ENCODE results near the gene SLC35E3.

Gene SLC35E3

GRCh38 chr12:68769941-68770340, 24.0 kb downstream of the SLC35E3 start:
- DNase-seq (ENCODE audit: low read depth in 2 of 2, low spot score in 1 of 2): no peak

GRCh38 chr12:68771223-68771925, 25.4 kb downstream of the SLC35E3 start:
- DNase-seq (ENCODE audit: low read depth in 2 of 2, low spot score in 1 of 2): no peak

GRCh38 chr12:68772714-68773113, 26.7 kb downstream of the SLC35E3 start:
- no peak for DNase-seq (ENCODE audit: low read depth in 2 of 2, low spot score in 1 of 2)

GRCh38 chr12:68773582-68773981, 27.6 kb downstream of the SLC35E3 start:
- DNase-seq (ENCODE audit: low read depth in 2 of 2, low spot score in 1 of 2): no peak

GRCh38 chr12:68775121-68775630, 29.2 kb downstream of the SLC35E3 start:
- DNase-seq (ENCODE audit: low read depth in 2 of 2, low spot score in 1 of 2): no peak

DNA sequence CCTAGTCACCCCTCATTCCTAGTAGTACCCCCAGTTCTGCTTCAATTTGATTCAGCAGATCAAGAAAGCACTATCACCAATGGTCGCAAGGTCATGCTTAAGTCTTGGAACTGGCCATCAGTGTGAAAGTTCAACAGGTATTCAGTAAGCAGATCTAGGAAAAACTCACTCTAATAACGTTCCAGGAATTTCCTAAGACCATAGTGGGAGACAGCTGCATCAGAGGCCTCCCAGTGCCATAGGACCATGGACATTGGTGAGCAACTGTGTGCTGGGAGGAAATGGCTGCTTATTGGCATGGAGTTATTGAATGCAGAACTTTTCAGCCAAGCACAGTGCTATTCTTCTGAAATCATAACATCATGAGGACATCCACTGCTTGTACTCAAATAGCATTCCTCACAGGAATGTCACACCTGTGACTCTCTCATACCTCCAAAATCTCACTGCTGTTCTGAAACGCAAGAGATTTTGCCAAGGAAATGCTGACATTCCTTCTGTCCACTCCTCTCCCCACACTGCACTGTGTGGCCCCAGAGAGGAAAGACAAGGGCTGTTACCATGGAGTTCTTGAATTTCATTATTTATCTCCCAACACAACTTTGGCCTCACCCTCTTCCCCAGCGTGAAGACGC, 31.1 kb downstream of the SLC35E3 start:
- DNase-seq (ENCODE audit: low read depth in 2 of 2, low spot score in 1 of 2): no peak

GRCh38 chr12:68779280-68779679, 33.3 kb downstream of the SLC35E3 start:
- no peak for DNase-seq (ENCODE audit: low read depth in 2 of 2, low spot score in 1 of 2)

GRCh38 chr12:68780731-68781130, 34.8 kb downstream of the SLC35E3 start:
- no peak for DNase-seq (ENCODE audit: low read depth in 2 of 2, low spot score in 1 of 2)

DNA sequence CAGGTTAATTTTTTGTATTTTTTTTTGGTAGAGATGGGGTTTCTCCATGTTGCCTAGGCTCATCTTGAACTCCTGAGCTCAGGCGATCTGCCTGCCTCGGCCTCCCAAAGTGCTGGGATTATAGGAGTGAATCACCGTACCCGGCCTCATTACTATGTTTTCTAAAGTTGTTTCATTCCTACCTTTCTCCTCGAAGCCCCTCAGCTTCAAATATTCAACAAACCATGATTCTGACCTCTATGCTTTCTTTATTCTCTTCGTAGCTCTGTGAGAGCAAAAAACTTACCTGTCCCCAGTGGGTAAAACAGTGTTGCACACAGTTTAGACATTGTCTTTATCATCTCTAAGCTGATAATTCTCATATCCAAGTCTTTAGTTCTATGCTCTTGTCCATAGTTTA, 35.8 kb downstream of the SLC35E3 start:
- DNase-seq (ENCODE audit: low read depth in 2 of 2, low spot score in 1 of 2): no peak

GRCh38 chr12:68784015-68784414, 38.0 kb downstream of the SLC35E3 start:
- no peak for DNase-seq (ENCODE audit: low read depth in 2 of 2, low spot score in 1 of 2)

DNA sequence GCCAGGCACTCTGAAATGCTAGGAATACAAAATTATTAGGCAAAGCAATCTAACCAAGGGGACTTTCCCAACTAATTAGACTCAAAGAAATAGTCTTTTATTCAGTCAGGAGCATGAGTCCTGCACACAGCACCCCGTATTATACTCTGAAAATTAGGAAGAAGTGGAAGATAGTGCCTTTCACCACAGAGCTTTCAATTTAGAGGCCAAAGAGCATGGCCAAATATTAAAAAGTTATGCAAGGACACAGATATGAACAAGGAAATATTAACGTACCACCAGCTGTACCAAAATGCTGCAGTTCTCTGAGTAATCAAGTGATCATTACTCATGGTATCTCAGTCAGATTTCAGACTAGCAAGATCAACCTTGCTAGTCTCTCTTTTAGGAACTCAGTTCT, 39.4 kb downstream of the SLC35E3 start:
- DNase-seq (ENCODE audit: low read depth in 2 of 2, low spot score in 1 of 2): no peak

DNA sequence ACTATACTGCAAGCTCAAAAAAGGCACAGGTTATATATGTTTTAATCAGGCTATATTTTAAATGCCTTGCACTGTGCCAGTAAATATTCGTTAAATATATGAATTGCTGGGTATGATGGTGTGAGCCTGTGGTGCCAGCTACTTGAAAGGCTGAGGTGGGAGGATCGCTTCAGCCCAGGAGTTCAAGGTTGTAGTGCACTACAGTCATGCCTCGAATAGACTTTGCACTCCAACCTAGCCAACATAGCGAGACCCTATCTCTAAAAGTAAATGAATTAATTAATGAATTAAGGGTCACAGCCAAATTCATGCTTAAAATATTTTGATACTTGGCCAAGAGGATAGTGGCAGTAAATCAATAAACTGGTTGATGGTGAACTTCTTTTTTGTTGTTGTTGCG, 39.8 kb downstream of the SLC35E3 start:
- DNase-seq (ENCODE audit: low read depth in 2 of 2, low spot score in 1 of 2): no peak

- DNase-seq (ENCODE audit: low read depth in 2 of 2, low spot score in 1 of 2): no peak
Measured at GRCh38 chr12:68786929-68787328, 41.0 kb downstream of the SLC35E3 start.

DNA sequence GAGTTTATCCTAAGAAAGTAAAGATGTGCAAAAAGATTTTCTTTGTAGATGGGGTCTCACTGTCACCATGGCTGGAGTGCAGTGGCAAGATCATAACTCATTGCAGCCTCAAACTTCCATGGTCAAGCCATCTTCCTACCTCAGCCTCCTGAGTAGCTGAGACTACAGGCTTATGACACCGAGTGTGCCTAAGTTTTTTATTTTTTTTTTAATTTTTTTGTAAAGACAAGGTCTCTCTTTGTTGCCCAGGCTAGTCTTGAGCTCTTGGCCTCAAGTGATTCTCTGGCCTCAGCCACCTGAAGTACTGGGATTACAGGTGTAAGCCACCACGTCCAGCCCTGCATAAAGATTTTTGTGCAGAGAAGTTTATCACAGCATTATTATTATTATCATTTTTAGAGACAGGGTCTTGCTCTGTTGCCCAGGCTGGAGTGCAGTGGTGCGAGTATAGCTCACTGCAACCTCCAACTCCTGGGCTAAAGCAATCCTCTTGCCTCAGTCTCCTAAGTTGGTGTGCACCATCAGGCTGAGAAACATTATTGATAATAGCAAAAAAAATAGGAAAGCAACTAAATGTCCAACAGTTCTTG, 42.7 kb downstream of the SLC35E3 start:
- no peak for DNase-seq (ENCODE audit: low read depth in 2 of 2, low spot score in 1 of 2)

GRCh38 chr12:68789144-68789878, 43.3 kb downstream of the SLC35E3 start:
- no peak for DNase-seq (ENCODE audit: low read depth in 2 of 2, low spot score in 1 of 2)

DNA sequence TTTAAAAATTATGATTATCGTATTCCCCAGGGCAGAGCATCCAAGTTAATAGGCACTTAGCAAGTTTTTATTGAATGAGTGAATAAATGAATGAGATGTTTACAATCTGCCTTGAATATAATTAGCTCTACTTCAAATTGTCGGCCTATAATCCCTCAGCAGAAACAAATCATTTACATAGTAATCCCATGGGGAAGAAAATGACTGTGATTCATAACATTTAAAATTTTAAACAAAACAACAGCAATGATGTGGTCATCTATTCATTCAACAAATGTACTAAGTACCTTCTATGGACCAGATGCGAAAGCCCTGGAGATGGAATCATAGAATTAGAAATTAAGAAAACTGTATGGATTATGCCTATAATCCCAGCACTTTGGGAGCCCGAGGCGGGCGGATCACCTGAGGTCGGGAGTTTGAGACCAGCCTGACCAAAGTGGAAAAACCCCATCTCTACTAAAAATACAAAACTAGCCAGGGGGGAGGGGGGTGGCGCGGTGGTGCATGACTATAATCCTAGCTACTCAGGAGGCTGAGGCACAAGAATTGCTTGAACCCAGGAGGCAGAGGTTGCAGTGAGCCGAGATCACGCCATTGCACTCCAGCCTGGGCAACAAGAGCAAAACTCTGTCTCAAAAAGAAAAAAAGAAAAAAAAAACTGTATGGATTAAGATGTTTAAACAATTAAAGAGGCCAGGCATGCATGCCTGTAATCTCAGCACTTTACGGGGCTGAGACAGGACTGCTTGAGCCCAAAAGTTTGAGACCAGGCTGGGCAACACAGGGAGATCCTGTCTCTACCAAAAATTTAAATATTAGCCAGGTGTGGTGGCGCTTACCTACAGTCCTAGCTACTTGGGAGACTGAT, 44.3 kb downstream of the SLC35E3 start:
- no peak for DNase-seq (ENCODE audit: low read depth in 2 of 2, low spot score in 1 of 2)

- DNase-seq (ENCODE audit: low read depth in 2 of 2, low spot score in 1 of 2): no peak
Measured at GRCh38 chr12:68790952-68791234, 44.9 kb downstream of the SLC35E3 start.

DNA sequence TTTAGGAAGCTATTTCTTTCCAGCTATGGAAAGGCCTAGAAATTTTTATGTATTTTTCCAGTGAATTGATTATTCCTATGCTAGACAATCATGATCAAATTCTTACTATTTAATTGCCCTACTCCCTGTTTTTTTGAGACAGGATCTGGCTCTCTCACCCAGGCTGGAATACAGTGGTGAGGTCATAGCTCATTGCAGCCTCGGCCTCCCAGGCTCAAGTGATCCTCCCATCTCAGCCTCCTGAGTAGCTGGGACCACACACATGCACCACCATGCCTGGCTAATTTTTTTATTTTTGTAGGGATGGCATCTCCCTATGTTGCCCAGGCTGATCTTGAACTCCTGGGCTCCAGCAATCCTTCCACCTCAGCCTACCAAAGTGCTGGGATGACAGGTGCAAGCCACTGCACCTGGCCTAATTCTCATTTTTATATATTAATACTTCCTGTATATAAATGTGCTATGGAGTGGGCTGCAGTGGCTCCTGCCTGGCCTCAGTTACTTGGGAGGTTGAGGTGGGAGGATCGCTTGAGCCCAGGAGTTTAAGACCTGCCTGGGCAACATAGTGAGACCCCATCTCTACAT, 46.0 kb downstream of the SLC35E3 start:
- DNase-seq (ENCODE audit: low read depth in 2 of 2, low spot score in 1 of 2): no peak

DNA sequence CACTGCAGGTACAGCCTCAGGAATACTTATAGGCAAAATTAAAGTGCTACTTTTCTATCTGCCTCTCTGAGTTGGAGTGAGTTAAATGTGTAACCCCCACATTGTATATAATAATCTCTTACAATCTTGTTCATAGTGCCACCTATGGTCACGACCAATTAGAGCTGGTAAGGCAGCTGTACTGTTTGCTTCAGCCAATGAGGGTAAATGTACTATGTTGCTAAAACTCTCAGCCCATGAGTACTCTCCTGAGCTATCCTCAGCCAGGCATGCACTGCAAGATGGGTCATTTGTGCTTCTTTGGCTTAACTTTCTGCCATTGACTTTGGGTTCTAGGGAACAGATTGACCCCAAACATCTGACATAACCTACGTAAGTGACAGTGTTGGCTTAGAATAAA, 47.0 kb downstream of the SLC35E3 start:
- DNase-seq (ENCODE audit: low read depth in 2 of 2, low spot score in 1 of 2): no peak

DNA sequence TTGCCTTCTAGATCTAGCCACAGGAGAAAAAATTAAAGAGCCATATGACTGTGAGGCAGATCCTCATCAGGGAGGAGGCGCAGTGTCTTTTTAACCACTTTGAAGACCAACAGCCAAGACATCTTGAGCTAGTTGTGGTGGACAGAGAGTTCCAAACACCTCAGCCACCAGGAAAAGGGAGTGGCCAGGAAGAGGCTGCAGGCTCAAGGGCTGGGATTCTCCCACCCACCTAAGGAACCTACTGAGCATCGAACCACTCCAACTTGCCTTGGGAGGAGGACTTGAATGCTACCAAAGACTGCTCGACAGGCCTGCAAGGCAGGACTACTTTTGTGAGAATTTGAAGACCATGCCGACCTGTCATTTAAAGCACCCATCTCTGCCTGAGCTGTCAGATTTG, 47.5 kb downstream of the SLC35E3 start:
- DNase-seq (ENCODE audit: low read depth in 2 of 2, low spot score in 1 of 2): no peak
